Right ventricle myocardium superior (tissue), 1 donor: Measurements from ENCODE around the gene TCF3. TPM values are rescaled to one million over a fixed set of nuclear protein-coding genes. Genes with fewer than 3 reads are reported as not detected.

Source experiments
- ATAC-seq: fragments of 200-7000 bp; cut with Tn5 transposase; one replicate; pipeline ENCODE4 v1.9.1; 2020; ENCODE audit warnings: mild to moderate bottlenecking; ENCODE audit not compliant: poor library complexity
- DNase-seq: peaks from one replicate; pipeline ENCODE4 v3.0.0-alpha.2; 2020
- intact Hi-C: fragments of 100-400 bp; cut with DNase I; formaldehyde crosslinking; loops from one replicate; pipeline ENCODE4 v1.11.2; 2022
- total RNA-seq: library from RNA; stranded (reverse); fragmentation: NEBNext Ultra II Directional; extraction: Animal tissue kit (Norgen Biotek cat#: 25700); gene quantifications from one replicate; pipeline ENCODE4 v1.2.1, GENCODE V29; 2021
- donor health status: DM: no; HTN: yes; CAD: no; lungs with severe emphysema.

TCF3 gene
- total RNA-seq, 1 donor from 2014 or later = 20.0 TPM

DNA sequence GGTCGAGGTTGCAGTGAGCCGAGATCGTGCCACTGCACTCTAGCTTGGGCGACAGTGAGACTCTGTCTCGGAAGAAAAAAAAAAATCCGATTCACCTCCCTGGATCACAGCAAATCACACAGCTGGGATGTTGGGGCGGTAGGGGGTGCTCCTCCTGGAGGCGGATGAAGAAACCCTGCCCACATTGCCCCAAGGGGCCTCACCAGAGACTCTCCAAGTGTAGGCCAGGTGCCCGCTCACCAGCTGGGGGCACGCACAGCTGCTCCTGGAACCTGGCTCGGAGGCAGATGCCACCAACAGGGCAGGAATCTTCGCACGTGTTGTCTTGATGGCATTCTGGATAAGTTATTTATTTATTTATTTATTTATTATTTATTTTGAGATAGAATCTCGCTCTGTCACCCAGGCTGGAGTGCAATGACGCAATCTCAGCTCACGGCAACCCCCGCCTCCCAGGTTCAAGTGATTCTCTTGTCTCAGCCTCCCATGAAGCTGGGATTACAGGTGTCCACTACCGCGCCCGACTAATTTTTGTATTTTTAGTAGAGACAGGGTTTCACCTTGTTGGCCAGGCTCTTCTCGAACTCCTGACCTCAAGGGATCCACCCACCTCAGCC is 50.2 kb downstream of the TCF3 start:
- no peak for ATAC-seq
- DNase-seq = no peak
- intact Hi-C loops = no loop called here

- ATAC-seq = no peak
- intact Hi-C loops = no loop called here
- DNase-seq = no peak
Measured at GRCh38 chr19:1601613-1602064, 50.8 kb downstream of the TCF3 start.

DNA sequence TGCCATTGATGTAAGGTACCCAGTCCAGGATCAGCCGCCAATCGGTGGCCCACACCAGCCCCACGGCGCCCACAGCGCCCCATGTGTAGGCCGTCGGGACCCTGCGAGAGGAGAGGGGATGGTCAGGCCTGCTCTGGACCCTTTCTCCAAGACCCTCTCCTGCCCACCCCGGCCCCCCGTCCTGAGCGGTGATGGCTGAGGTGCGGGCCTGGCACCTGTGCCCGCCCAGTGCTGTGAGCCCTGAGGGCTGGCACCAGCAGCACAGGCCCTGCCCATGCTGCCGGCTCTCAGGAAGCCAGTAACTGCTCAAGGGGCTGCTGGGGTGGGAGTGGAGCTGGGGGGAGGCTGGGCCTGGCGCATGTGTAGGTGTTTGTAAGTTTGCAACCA is 53.0 kb downstream of the TCF3 start:
- DNase-seq (no peak), ATAC-seq (no peak)
- intact Hi-C loops = no loop called here

DNA sequence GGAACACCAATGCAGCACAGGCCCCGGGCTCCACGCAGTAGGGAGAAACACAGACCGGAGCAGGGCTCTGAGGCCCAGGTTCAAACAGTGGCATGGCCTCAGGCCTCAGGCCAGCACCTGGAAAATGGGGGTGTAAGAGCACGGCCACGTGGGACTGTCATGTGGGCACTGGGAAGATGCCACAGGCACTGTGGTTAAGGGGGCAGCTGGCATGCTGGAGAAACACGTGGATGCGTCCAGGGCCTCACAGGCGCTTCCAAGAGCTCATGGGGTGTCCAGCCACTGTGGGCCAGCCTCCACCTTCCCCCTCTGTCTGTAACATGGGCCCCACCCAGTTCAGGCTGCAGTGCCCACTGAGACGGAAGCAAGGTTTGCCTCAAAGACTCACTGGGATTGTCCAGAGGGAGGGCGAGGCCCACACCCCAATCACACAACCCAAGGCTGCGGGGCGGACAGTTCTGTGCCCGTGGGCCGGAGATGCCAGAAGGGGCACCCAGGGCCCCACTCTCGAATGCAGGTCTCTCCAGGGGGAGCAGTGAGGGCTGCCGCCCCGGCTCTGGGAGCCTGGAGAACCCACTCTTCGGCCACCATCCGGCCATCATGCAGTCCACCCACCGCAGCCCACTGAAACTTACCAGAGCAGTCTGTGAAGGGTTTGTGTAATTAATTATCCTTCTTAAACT is 53.5 kb downstream of the TCF3 start:
- ATAC-seq (no peak), DNase-seq (no peak)
- intact Hi-C loops = no loop called here

GRCh38 chr19:1593501-1593772 is 59.0 kb downstream of the TCF3 start:
- ATAC-seq = no peak
- intact Hi-C loops = no loop called here
- DNase-seq = no peak

DNA sequence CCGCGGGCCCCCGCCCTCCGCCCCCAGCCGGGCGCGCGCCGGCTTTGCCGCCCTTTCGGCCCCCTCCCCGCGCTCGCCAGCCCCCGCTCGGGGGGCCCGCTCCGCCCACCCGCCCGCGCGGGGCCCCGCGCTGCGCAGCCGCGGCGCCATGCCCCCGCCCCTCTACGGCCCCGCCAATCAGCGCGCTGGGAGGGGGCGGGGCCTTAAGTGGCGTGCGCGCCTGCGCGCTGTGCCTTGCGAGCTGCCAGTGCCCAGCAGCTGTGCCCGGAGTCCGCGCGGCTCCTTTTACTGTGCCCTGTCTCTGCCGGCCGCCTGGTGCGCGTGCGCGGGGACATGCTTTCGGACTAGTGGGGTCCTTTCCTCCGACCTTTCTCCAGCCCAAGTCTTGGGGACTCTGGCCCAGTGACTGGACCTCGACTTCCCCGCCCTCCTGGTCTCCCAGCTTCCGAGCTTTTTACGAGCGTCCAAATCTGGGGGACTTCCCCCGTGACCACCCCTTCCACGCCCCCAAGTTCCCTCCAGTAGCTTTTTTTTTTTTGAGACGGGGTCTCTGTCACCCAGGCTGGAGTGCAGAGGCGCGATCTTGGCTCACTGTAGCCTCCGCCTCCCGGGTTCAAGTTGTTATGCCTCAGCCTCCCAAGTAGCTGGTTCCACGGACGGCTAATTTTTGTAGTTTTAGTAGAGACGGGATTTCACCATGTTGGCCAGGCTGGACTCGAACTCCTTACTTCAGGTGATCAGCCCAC is 59.5 kb downstream of the TCF3 start, which contains the start of gene MBD3:
TSS of gene MBD3 (minus strand) at position 111 of the 746 bp plus-strand sequence. CDS start 234 bp downstream, outside the sequence.
- ATAC-seq (peak; percentile 94), DNase-seq (peak; percentile 96)
- intact Hi-C loops = no loop called here

- ATAC-seq (peak; percentile 88), DNase-seq (peak; percentile 92)
- intact Hi-C loops = no loop called here
Measured at GRCh38 chr19:1592024-1592754, 60.2 kb downstream of the TCF3 start.

DNA sequence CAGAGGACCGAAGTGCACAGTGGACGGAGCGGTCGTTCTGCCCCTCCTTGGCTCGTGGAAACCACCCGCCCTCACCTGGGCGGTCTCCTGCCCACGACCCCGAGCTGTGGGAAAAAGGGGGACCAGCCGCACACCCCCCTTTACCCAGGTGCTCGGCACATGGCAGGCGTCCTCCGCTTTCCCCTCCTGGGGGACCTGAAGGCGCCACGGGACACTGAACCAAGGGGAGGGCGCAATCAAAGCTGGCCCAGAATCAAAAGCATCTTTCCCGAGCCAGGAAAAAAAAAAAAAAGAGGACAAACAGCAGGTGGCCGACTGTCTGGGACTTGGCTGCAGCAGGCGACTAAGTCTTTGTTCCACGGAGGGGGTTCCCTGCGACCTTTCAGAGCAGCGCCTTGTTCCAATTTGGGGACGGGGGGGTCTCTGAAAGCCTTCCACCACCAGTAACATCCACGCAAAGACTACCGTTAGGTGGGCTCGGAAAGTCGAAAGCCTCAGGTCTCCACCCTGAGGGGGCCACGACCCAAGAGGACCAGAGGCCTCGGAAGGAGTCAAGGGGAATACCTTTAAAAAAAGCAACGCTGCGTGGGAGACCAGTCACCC is 60.9 kb downstream of the TCF3 start:
- intact Hi-C loops = no loop called here
- ATAC-seq (no peak), DNase-seq (no peak)

DNA sequence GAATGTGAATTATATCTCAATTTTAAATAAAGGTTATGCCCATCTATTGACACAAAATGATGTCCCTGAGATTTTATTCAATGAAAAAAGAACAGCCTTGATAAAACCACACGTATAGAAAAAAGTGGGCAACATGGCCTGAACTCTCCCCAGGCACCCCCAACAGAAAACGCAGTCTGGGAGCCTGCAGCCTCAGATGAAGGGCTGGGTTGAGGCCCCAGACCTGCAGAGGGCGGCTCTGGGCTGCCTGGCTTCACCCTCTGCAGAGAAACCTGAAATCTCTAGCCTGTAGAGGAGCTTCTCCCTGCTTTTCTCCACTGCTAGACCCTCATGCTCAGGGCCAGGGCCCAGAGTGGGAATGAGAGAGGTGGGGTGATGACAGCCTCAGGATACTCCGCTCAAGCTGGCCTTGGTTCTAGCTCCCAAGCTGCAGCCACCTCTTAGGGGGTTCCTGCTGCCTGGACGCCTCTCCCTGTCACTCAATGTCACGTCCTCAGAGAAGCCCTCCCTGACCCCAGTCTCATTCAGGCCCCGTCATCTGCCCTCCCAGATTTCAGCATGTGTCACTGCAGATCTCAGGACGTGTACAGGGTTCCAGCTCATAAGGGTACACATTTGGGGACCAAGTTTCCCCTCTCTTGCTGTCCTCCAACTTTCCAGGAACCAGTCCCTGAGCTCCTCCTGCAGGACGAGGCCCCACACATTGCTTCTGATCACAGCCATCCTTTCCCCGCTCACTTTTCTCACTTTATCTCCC is 61.6 kb downstream of the TCF3 start:
- ATAC-seq (no peak), DNase-seq (no peak)
- intact Hi-C loops = no loop called here

DNA sequence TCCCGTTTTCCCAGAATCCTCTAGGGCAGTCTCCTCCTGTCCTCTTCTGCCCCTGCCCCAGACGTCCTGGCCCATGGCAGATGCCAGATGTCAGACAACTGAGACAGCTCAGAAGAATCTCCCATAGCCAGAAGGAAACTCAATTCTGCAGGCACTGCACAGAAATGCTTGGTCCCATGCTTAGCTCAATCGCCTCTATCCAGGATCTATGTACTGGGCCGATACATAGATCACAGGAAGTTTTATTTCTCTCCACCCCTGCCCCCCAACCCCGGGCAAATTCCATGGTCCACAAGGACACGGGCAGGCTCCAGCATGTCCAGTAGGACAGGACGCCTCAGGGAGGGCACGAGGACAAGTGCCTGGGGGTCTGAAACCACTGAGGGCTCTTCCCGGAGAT is 64.5 kb downstream of the TCF3 start:
- intact Hi-C loops = no loop called here
- ATAC-seq (no peak), DNase-seq (no peak)

DNA sequence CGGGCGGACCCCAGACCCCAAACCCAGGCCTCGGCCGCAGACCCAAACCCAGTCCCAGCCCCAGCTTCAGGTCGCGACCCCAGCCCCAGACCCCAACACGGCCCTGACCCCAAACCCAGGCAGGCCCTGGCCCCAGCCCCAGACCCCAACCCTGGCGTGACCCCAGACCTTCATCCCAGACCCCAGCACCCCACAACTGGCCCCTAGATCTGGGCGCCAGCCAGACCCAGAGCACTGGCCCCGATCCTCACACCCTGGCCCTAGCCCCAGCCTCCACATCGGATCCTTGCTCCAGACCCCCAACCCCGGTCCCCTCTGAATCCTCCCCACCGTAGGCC is 67.2 kb downstream of the TCF3 start:
- ATAC-seq (no peak), DNase-seq (no peak)
- intact Hi-C loops = no loop called here

GRCh38 chr19:1584500-1585242 is 67.7 kb downstream of the TCF3 start:
- DNase-seq = no peak
- peak; percentile 5 for ATAC-seq
- intact Hi-C loops = no loop called here

DNA sequence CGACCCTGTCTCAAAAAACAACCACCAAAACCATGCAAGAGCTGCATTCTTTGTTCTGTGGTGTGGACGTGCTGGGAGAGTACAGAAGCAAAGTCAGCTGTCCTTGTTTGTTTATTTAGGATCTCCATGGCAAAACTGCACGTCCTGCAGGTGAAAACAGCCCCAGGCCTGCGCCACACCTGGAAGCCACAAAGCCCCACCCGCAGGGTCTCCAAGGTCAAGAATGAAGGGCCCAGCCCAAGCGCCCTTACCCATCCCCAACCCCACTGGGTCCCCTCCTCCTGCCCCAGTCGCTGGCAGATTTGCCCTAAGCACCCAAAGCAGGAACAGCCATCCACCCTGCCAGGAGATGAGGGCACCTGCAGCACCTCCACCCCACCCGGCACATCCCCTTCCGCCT is 70.2 kb downstream of the TCF3 start:
- DNase-seq = no peak
- intact Hi-C loops = no loop called here
- no peak for ATAC-seq

DNA sequence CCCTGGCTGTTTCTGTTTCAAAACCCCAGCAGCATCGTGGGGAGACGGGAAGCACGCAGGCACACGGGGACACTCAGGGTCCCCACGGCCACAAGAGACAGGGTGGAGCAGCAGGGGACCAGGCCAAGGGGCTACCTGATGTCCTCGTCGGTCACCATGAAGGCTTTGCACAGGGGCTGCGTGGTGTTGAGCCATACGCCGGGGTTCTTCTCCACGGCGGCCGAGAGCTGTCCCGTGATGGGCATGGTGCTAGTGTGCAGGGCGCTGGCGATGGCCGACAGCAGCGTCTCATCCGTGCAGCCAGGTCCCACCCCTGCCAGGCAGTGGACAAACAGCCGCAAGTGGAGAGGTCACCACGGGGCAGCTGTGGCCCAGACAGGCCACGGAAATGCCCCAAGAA is 71.5 kb downstream of the TCF3 start:
- intact Hi-C loops = no loop called here
- ATAC-seq (no peak), DNase-seq (no peak)

DNA sequence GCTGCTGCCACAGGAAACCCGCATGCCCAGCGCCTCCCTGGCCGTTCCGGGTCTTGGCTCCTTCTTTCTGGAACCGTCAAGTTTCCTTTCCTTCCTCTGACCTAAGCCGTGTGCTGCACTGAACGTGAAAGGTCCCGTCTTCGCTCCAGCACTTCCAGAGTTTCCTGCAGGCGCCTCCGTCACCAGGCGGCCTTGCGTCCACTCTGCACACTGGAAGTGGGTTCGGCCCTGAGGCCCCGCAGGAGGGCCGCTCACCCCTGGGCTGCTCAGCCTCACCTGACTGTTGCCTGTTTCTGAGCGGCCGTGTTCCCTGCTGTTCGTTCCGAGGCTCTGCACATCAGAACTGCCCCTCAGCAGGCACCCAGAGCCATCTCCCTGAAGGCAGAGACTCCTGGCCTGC is 72.0 kb downstream of the TCF3 start:
- DNase-seq (no peak), ATAC-seq (no peak)
- intact Hi-C loops = no loop called here

- no peak for DNase-seq
- no peak for ATAC-seq
- intact Hi-C loops = no loop called here
Measured at GRCh38 chr19:1579222-1579621, 73.2 kb downstream of the TCF3 start.

GRCh38 chr19:1577929-1578618 is 74.3 kb downstream of the TCF3 start:
- intact Hi-C loops = no loop called here
- ATAC-seq (peak; percentile 28), DNase-seq (no peak)
